ENCODE data around the gene LBH. TPM values are rescaled to one million over a fixed set of nuclear protein-coding genes. Genes with fewer than 3 reads are reported as not detected.

The LBH gene
- not detected in 2 replicates for total RNA-seq (2014; rRNA removed; shearing (Covaris generic))

- in situ Hi-C loops (cut with HindIII; ENCODE audit: low sequenced_read_pairs): no loop called here
- peak; percentile 67 for DNase-seq (ENCODE audit: low spot score)
These were observed at the start of gene LBH for GRCh38 chr2:30231212-30231995. LBH (plus strand) TSS chr2:30231534; CDS start chr2:30231739, 205 bp downstream.

GRCh38 chr2:30184035-30184434 is 47.3 kb upstream of the LBH start:
- DNase-seq (ENCODE audit: low spot score): no peak
- in situ Hi-C loops (cut with HindIII; ENCODE audit: low sequenced_read_pairs): no loop called here

GRCh38 chr2:30185178-30185577 is 46.2 kb upstream of the LBH start:
- in situ Hi-C loops (cut with HindIII; ENCODE audit: low sequenced_read_pairs): no loop called here
- no peak for DNase-seq (ENCODE audit: low spot score)

GRCh38 chr2:30188292-30188691 is 43.0 kb upstream of the LBH start:
- in situ Hi-C loops (cut with HindIII; ENCODE audit: low sequenced_read_pairs): no loop called here
- no peak for DNase-seq (ENCODE audit: low spot score)

- in situ Hi-C loops (cut with HindIII; ENCODE audit: low sequenced_read_pairs): no loop called here
- DNase-seq (ENCODE audit: low spot score): no peak
These were observed 40.7 kb upstream of the LBH start for GRCh38 chr2:30190637-30191036.

- DNase-seq (ENCODE audit: low spot score): no peak
- in situ Hi-C loops (cut with HindIII; ENCODE audit: low sequenced_read_pairs): no loop called here
These were observed 40.2 kb upstream of the LBH start for GRCh38 chr2:30191107-30191506.

GRCh38 chr2:30191819-30192271 is 39.5 kb upstream of the LBH start:
- in situ Hi-C loops (cut with HindIII; ENCODE audit: low sequenced_read_pairs): no loop called here
- DNase-seq (ENCODE audit: low spot score): no peak

GRCh38 chr2:30192314-30192713 is 39.0 kb upstream of the LBH start:
- in situ Hi-C loops (cut with HindIII; ENCODE audit: low sequenced_read_pairs): no loop called here
- DNase-seq (ENCODE audit: low spot score): no peak

GRCh38 chr2:30193104-30193681 is 38.1 kb upstream of the LBH start:
- in situ Hi-C loops (cut with HindIII; ENCODE audit: low sequenced_read_pairs): no loop called here
- DNase-seq (ENCODE audit: low spot score): no peak

GRCh38 chr2:30194421-30194820 is 36.9 kb upstream of the LBH start:
- no peak for DNase-seq (ENCODE audit: low spot score)
- in situ Hi-C loops (cut with HindIII; ENCODE audit: low sequenced_read_pairs): no loop called here

- in situ Hi-C loops (cut with HindIII; ENCODE audit: low sequenced_read_pairs): no loop called here
- no peak for DNase-seq (ENCODE audit: low spot score)
These were observed 36.3 kb upstream of the LBH start for GRCh38 chr2:30195016-30195415.

GRCh38 chr2:30197570-30198192 is 33.7 kb upstream of the LBH start:
- no peak for DNase-seq (ENCODE audit: low spot score)
- in situ Hi-C loops (cut with HindIII; ENCODE audit: low sequenced_read_pairs): no loop called here

GRCh38 chr2:30201990-30202389 is 29.3 kb upstream of the LBH start:
- in situ Hi-C loops (cut with HindIII; ENCODE audit: low sequenced_read_pairs): no loop called here
- DNase-seq (ENCODE audit: low spot score): peak; percentile 24

GRCh38 chr2:30203156-30203555 is 28.2 kb upstream of the LBH start:
- DNase-seq (ENCODE audit: low spot score): no peak
- in situ Hi-C loops (cut with HindIII; ENCODE audit: low sequenced_read_pairs): no loop called here

GRCh38 chr2:30204281-30204680 is 27.1 kb upstream of the LBH start:
- in situ Hi-C loops (cut with HindIII; ENCODE audit: low sequenced_read_pairs): no loop called here
- DNase-seq (ENCODE audit: low spot score): no peak

- in situ Hi-C loops (cut with HindIII; ENCODE audit: low sequenced_read_pairs): no loop called here
- no peak for DNase-seq (ENCODE audit: low spot score)
These were observed 25.9 kb upstream of the LBH start for GRCh38 chr2:30205456-30205855.

- no peak for DNase-seq (ENCODE audit: low spot score)
- in situ Hi-C loops (cut with HindIII; ENCODE audit: low sequenced_read_pairs): no loop called here
These were observed 24.6 kb upstream of the LBH start for GRCh38 chr2:30206461-30207430.

- in situ Hi-C loops (cut with HindIII; ENCODE audit: low sequenced_read_pairs): no loop called here
- peak; percentile 79 for DNase-seq (ENCODE audit: low spot score)
These were observed 22.9 kb upstream of the LBH start for GRCh38 chr2:30208453-30208852.

- DNase-seq (ENCODE audit: low spot score): no peak
- in situ Hi-C loops (cut with HindIII; ENCODE audit: low sequenced_read_pairs): no loop called here
These were observed 22.1 kb upstream of the LBH start for GRCh38 chr2:30209227-30209626.

Measured in G401 (cell line).